Osteocyte (in vitro differentiated cells): Measurements from ENCODE around the gene JMJD7. TPM values are rescaled to one million over a fixed set of nuclear protein-coding genes. Genes with fewer than 3 reads are reported as not detected.

Experiments
- DNase-seq: peaks from one replicate; pipeline ENCODE4 v3.0.0; 2021; ENCODE audit warnings: mixed read lengths; ENCODE audit not compliant: unreplicated experiment; ENCODE audit errors: extremely low spot score
- H3K27ac Mint-ChIP-seq: one replicate; pipeline ENCODE4 v1.8.0; 2021; ENCODE audit warnings: mild to moderate bottlenecking, mixed read lengths; ENCODE audit not compliant: unreplicated experiment
- H3K27me3 Mint-ChIP-seq: one replicate; pipeline ENCODE4 v1.8.0; 2021; ENCODE audit warnings: mixed read lengths; ENCODE audit not compliant: unreplicated experiment
- H3K36me3 Mint-ChIP-seq: one replicate; pipeline ENCODE4 v1.8.0; 2021; ENCODE audit warnings: mixed read lengths; ENCODE audit not compliant: unreplicated experiment
- H3K4me1 Mint-ChIP-seq: one replicate; pipeline ENCODE4 v1.8.0; 2021; ENCODE audit warnings: mixed read lengths; ENCODE audit not compliant: unreplicated experiment
- H3K4me3 Mint-ChIP-seq: one replicate; pipeline ENCODE4 v1.8.0; 2021; ENCODE audit warnings: mild to moderate bottlenecking, moderate library complexity, mixed read lengths; ENCODE audit not compliant: unreplicated experiment
- H3K9me3 Mint-ChIP-seq: one replicate; pipeline ENCODE4 v1.8.0; 2021; ENCODE audit warnings: mixed read lengths; ENCODE audit not compliant: unreplicated experiment
- CTCF ChIP-seq: fragments of 200-600 bp; sonication (generic); IDR thresholded peaks from 2 replicates; pipeline ENCODE4 v1.5.0; 2021; ENCODE audit warnings: antibody characterized with exemption, mild to moderate bottlenecking, moderate library complexity
- total RNA-seq: library from RNA; stranded (reverse); gene quantifications from 2 replicates; pipeline ENCODE4 v1.2.1, GENCODE V29; 2021

The JMJD7 gene
- total RNA-seq, 1 donor from 2014 or later: 14.0 TPM

DNA sequence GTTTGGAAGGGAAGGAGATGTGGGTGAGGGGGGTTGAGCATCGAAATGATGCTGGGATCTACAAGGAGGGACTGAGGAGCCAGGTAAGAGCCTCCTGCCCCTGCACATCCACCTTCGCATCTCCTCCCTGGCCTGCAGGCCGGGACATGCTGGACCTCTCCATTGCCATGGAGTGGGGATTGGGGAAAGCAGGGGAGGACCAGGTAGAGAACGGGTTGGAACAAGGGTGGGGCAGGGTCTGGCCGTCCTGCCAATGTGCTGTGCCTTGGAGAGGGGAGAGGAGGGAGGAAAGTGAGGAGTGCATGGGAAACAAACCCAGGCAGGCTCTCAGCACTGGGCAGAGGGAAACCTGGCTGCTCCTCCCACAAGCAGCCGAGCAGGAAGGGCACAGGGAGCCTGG lies 21.3 kb downstream of the JMJD7 start:
- no peak overlapping the region for H3K4me3 Mint-ChIP-seq
- TF ChIP-seq CTCF: no peak
- H3K36me3 Mint-ChIP-seq: peaks cover 15% of the 10 kb centered on the region
- no peak overlapping the region for H3K27ac Mint-ChIP-seq
- no peaks in the 10 kb centered on the region for H3K27me3 Mint-ChIP-seq
- no peak for DNase-seq
- H3K9me3 Mint-ChIP-seq: no peaks in the 10 kb centered on the region
- H3K4me1 Mint-ChIP-seq: no peaks in the 10 kb centered on the region

GRCh38 chr15:41849861-41850260 lies 22.0 kb downstream of the JMJD7 start:
- Mint-ChIP-seq H3K9me3 (no peaks in the 10 kb centered on the region), H3K27ac (no peak overlapping the region), H3K4me3 (no peak overlapping the region), H3K36me3 (peaks cover 15% of the 10 kb centered on the region), H3K4me1 (no peaks in the 10 kb centered on the region), H3K27me3 (no peaks in the 10 kb centered on the region)
- TF ChIP-seq CTCF: no peak
- no peak for DNase-seq

DNA sequence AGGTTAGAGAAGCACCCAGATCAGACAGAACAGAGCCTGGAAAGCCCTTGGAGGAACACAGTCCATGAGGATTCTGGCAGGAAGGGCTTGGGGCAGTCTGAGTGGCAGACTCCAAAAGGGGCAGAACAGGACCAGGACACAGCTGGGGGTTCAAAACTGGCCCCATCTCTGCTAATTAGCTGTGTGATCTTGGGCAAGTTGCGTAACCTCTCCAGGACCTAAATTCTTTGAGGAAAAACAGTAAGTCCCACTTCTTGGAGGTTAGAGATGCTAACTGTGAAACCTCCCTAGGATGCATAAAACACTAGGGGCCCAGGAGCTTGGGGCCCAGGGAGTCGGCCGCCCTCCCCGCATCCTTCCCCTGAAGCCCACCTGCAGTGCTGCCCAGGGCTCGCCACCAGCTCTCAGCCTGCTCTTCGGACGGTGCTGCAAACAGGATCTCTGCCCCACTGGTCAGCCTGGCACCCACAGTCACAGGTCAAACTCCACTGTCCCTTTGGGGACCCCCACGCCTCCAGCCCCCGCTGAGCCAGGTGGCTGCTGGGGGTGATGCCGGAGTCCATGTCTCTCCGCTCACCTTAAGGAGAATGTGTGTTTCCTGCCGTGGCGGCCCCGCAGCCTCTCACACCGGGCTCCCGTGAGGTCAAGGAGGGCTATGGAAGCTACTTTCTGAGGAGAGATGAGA lies 22.7 kb downstream of the JMJD7 start:
- Mint-ChIP-seq H3K4me3 (no peak overlapping the region), H3K27me3 (no peaks in the 10 kb centered on the region), H3K27ac (no peak overlapping the region), H3K9me3 (no peaks in the 10 kb centered on the region), H3K36me3 (peaks cover 14% of the 10 kb centered on the region), H3K4me1 (no peaks in the 10 kb centered on the region)
- DNase-seq: no peak
- TF ChIP-seq CTCF: no peak

DNA sequence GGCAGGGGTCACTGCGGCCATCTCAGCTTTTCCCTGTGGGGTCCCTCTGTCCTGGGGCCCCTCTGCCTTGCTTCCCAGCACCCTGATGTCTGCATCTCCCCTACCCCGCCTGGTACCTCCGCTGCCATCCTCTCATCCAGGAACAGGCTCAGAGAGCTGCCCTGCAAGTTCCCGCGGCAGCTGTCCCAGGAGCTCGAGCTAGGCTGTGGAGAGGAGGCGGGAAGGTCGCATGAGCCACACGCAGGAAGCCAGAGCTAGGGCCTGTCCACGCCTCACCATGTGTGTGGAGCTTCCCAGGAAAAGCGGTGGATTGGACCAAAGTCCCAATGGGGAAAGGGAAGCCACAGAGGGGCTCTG lies 23.3 kb downstream of the JMJD7 start:
- Mint-ChIP-seq H3K36me3 (peaks cover 13% of the 10 kb centered on the region), H3K4me3 (no peak overlapping the region), H3K9me3 (no peaks in the 10 kb centered on the region), H3K27me3 (no peaks in the 10 kb centered on the region), H3K27ac (no peak overlapping the region), H3K4me1 (no peaks in the 10 kb centered on the region)
- no peak for TF ChIP-seq CTCF
- no peak for DNase-seq

GRCh38 chr15:41851755-41852370 lies 24.0 kb downstream of the JMJD7 start:
- no peak for TF ChIP-seq CTCF
- Mint-ChIP-seq H3K36me3 (peaks cover 8% of the 10 kb centered on the region), H3K27me3 (no peaks in the 10 kb centered on the region)

More at GRCh38 chr15:41851755-41852370, 24.0 kb downstream of the JMJD7 start:
- Mint-ChIP-seq H3K9me3 (no peaks in the 10 kb centered on the region), H3K27ac (no peak overlapping the region), H3K4me3 (no peak overlapping the region), H3K4me1 (no peaks in the 10 kb centered on the region)
- no peak for DNase-seq
